A549 (cell line): Measurements from ENCODE around the gene CEP162.

Source experiments
- BHLHE40 ChIP-seq: IDR thresholded peaks from 2 replicates; pipeline ENCODE4 v1.6.1; 2012; ENCODE audit warnings: low read depth, low read length, inconsistent platforms
- HOXA7 ChIP-seq: fragments of 250-450 bp; sonication (Bioruptor Pico); IDR thresholded peaks from 2 replicates; pipeline ENCODE4 v1.5.0; 2020; ENCODE audit warnings: mild to moderate bottlenecking, moderate library complexity
- POLR2A ChIP-seq: IDR thresholded peaks from 2 replicates; pipeline ENCODE4 v1.6.1; 2012; ENCODE audit warnings: mild to moderate bottlenecking, low read length
- POLR2AphosphoS2 ChIP-seq: conservative IDR thresholded peaks from 2 replicates; pipeline ENCODE4 v1.6.1; 2012; ENCODE audit warnings: low read length, improper control_type of control experiment, inconsistent platforms
- RAD21 ChIP-seq, 2 experiments: fragments of >200 bp in 1 of 2; sonication (Bioruptor Twin) in 1 of 2; formaldehyde crosslinking in 1 of 2; IDR thresholded peaks in 1 of 2; conservative IDR thresholded peaks in 1 of 2; 2 replicates in 1 of 2; 3 replicates in 1 of 2; pipeline ENCODE4 v1.6.1; 2012 to 2018; ENCODE audit warnings: inconsistent platforms in 1 of 2
- RFX5 ChIP-seq: fragments of 450-650 bp; IDR thresholded peaks from 2 replicates; pipeline ENCODE4 v1.7.1; 2014; ENCODE audit warnings: antibody characterized with exemption, mild to moderate bottlenecking, moderate library complexity
- TF ChIP-seq, protein P1 (sequence below): fragments of >200 bp; sonication (Bioruptor Twin); formaldehyde crosslinking; IDR thresholded peaks from 3 replicates; pipeline ENCODE4 v1.5.1; 2016
- TF ChIP-seq, protein P2 (sequence below): fragments of 150-350 bp; IDR thresholded peaks from 2 replicates; pipeline ENCODE4 v1.6.1; 2014; ENCODE audit warnings: low read depth, mild to moderate bottlenecking, low read length

DNA sequence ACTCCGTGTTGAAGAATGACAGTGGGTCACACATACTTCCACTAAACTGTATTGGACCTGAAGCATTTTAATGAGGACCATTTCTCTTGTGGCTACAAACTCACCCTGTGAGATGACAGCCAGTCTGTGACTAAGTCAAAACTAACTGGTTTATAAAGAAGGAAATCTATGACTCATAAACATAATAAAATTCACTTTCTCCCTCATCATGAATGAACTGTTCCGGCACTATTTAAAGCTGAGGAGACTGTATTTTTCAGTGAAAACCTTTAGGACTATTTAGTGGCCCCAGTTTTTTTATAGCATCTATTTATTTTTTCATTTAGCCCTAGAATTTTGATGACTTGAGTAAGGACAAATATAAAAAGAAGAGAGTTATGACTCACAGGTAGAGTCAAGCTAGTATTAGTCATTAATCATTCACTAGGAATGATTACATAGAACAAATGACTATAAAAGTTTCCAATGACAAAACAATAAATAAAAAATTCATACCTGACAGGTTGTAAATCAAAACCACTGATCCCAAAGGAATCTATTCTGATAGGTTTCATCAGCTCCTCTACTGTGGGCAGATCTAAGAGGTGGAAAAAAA is 34.2 kb downstream of the CEP162 start:
- TF ChIP-seq HOXA7 (CRISPR knock-in tag), result no peak
- TF ChIP-seq RFX5, result no peak
- no peak for TF ChIP-seq POLR2A
- TF ChIP-seq, protein P1, sequence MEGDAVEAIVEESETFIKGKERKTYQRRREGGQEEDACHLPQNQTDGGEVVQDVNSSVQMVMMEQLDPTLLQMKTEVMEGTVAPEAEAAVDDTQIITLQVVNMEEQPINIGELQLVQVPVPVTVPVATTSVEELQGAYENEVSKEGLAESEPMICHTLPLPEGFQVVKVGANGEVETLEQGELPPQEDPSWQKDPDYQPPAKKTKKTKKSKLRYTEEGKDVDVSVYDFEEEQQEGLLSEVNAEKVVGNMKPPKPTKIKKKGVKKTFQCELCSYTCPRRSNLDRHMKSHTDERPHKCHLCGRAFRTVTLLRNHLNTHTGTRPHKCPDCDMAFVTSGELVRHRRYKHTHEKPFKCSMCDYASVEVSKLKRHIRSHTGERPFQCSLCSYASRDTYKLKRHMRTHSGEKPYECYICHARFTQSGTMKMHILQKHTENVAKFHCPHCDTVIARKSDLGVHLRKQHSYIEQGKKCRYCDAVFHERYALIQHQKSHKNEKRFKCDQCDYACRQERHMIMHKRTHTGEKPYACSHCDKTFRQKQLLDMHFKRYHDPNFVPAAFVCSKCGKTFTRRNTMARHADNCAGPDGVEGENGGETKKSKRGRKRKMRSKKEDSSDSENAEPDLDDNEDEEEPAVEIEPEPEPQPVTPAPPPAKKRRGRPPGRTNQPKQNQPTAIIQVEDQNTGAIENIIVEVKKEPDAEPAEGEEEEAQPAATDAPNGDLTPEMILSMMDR, result no peak
- TF ChIP-seq RAD21 (conservative IDR thresholded peaks at IDR 0.05 in 1 of 2, IDR thresholded peaks at IDR 0.05 in 1 of 2), result no peak
- TF ChIP-seq BHLHE40, result no peak
- no peak for TF ChIP-seq POLR2AphosphoS2
- TF ChIP-seq, protein P2, sequence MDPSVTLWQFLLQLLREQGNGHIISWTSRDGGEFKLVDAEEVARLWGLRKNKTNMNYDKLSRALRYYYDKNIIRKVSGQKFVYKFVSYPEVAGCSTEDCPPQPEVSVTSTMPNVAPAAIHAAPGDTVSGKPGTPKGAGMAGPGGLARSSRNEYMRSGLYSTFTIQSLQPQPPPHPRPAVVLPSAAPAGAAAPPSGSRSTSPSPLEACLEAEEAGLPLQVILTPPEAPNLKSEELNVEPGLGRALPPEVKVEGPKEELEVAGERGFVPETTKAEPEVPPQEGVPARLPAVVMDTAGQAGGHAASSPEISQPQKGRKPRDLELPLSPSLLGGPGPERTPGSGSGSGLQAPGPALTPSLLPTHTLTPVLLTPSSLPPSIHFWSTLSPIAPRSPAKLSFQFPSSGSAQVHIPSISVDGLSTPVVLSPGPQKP, result no peak
